NCI-H526 (cell line): ENCODE data around the gene NFIA.

Source experiments
- DNase-seq, 2 experiments: peaks; one replicate each; lab custom pipeline; 2025; lab: John Stamatoyannopoulos, UW

The NFIA gene

GRCh38 chr1:61432616-61433388, 350.4 kb downstream of the NFIA start:
- DNase-seq = no peak

- DNase-seq = no peak
Observed at GRCh38 chr1:61433646-61434045, 351.3 kb downstream of the NFIA start.

- no peak for DNase-seq
Observed at GRCh38 chr1:61434276-61434675, 351.9 kb downstream of the NFIA start.

GRCh38 chr1:61435226-61435625, 352.9 kb downstream of the NFIA start:
- no peak for DNase-seq

GRCh38 chr1:61436016-61436415, 353.7 kb downstream of the NFIA start:
- DNase-seq = no peak

- no peak for DNase-seq
Observed at GRCh38 chr1:61436491-61437120, 354.2 kb downstream of the NFIA start.

GRCh38 chr1:61439234-61439633, 356.9 kb downstream of the NFIA start:
- DNase-seq = no peak

- DNase-seq = no peak
Observed at GRCh38 chr1:61441723-61442262, 359.4 kb downstream of the NFIA start.

- no peak for DNase-seq
Observed at GRCh38 chr1:61442544-61442943, 360.2 kb downstream of the NFIA start.

GRCh38 chr1:61444288-61444687, 361.9 kb downstream of the NFIA start:
- no peak for DNase-seq

- DNase-seq = no peak
Observed at GRCh38 chr1:61445269-61445825, 363.0 kb downstream of the NFIA start.

GRCh38 chr1:61446531-61446991, 364.2 kb downstream of the NFIA start:
- no peak for DNase-seq

GRCh38 chr1:61447106-61447967, 365.0 kb downstream of the NFIA start:
- DNase-seq = no peak

- no peak for DNase-seq
Observed at GRCh38 chr1:61447968-61448430, 365.6 kb downstream of the NFIA start.

GRCh38 chr1:61448914-61449313, 366.6 kb downstream of the NFIA start:
- no peak for DNase-seq

- DNase-seq = no peak
Observed at GRCh38 chr1:61449410-61449809, 367.0 kb downstream of the NFIA start.

- no peak for DNase-seq
Observed at GRCh38 chr1:61450454-61450853, 368.1 kb downstream of the NFIA start.

- DNase-seq = no peak
Observed at GRCh38 chr1:61450872-61451571, 368.7 kb downstream of the NFIA start.

- DNase-seq = no peak
Observed at GRCh38 chr1:61451572-61451968, 369.2 kb downstream of the NFIA start.

- DNase-seq = no peak
Observed at GRCh38 chr1:61452176-61453035, 370.0 kb downstream of the NFIA start.
